SU-DHL-6 (cell line): ENCODE data around the gene CYYR1.

Experiments
- H2AFZ ChIP-seq: fragments of 200-600 bp; sonication (generic); 2 replicates; pipeline ENCODE4 v1.6.1; 2014; ENCODE audit warnings: low read depth, mild to moderate bottlenecking, moderate library complexity, mixed read lengths, antibody characterized with exemption, low read length; ENCODE audit not compliant: severe bottlenecking
- H3F3A ChIP-seq: fragments of 200-600 bp; shearing (Covaris generic); 2 replicates; pipeline ENCODE4 v1.6.0; 2016; ENCODE audit warnings: antibody characterized with exemption, mild to moderate bottlenecking; ENCODE audit not compliant: insufficient read depth
- H3K27ac ChIP-seq: fragments of 200-600 bp; sonication (generic); 2 replicates; pipeline ENCODE4 v1.5.1; 2016; ENCODE audit warnings: low read depth, mild to moderate bottlenecking, low read length, moderate library complexity, mixed read lengths
- H3K27me3 ChIP-seq: fragments of 200-600 bp; sonication (generic), shearing (Covaris generic); 2 replicates; pipeline ENCODE4 v1.6.0; 2014; ENCODE audit warnings: mild to moderate bottlenecking, low read length
- H3K36me3 ChIP-seq: fragments of 200-600 bp; sonication (generic); 2 replicates; pipeline ENCODE4 v1.6.1; 2014; ENCODE audit warnings: mild to moderate bottlenecking, low read length, mixed read lengths
- H3K4me2 ChIP-seq: fragments of 300-600, 200-600 bp; shearing (Covaris generic), sonication (generic); 2 replicates; pipeline ENCODE4 v1.6.0; 2014; ENCODE audit warnings: low read length, low read depth, mild to moderate bottlenecking; ENCODE audit not compliant: poor library complexity, severe bottlenecking
- H3K4me3 ChIP-seq: fragments of 200-600 bp; sonication (generic); 2 replicates; pipeline ENCODE4 v1.5.1; 2014; ENCODE audit warnings: antibody characterized with exemption, low read length, mild to moderate bottlenecking, mixed read lengths; ENCODE audit not compliant: insufficient read depth, poor library complexity, severe bottlenecking
- H3K79me2 ChIP-seq: fragments of 200-600 bp; sonication (generic); 2 replicates; pipeline ENCODE4 v1.6.1; 2014; ENCODE audit warnings: mild to moderate bottlenecking, low read length, moderate library complexity; ENCODE audit not compliant: insufficient read depth
- H3K9ac ChIP-seq: fragments of 200-600 bp; sonication (generic); 2 replicates; pipeline ENCODE4 v1.7.0; 2014; ENCODE audit warnings: mild to moderate bottlenecking, low read length
- H3K9me2 ChIP-seq: fragments of 200-600 bp; sonication (generic); replicated peaks from 2 replicates; pipeline ENCODE4 v1.6.1; 2014; ENCODE audit warnings: low read length; ENCODE audit not compliant: insufficient read depth
- H3K9me3 ChIP-seq: fragments of 200-600 bp; sonication (generic); 2 replicates; pipeline ENCODE4 v1.6.1; 2014; ENCODE audit warnings: low read length, mixed read lengths; ENCODE audit not compliant: insufficient read depth
- H4K20me1 ChIP-seq: fragments of 200-600 bp; sonication (generic); 2 replicates; pipeline ENCODE4 v1.6.1; 2014; ENCODE audit warnings: low read depth, mild to moderate bottlenecking, antibody characterized with exemption, low read length, moderate library complexity, mixed read lengths
- EZH2phosphoT487 ChIP-seq: fragments of 200-600 bp; sonication (generic), shearing (Covaris generic); conservative IDR thresholded peaks from 2 replicates; pipeline ENCODE4 v1.6.1; 2018; ENCODE audit warnings: mild to moderate bottlenecking, antibody characterized with exemption, low read length, moderate library complexity, mixed read lengths
- TF ChIP-seq, protein P1 (sequence below): fragments of 200-600 bp; sonication (generic); IDR thresholded peaks from one replicate; pipeline ENCODE4 v1.5.1; 2017; ENCODE audit warnings: antibody characterized with exemption, mild to moderate bottlenecking, low read length, moderate library complexity; ENCODE audit not compliant: insufficient read depth, poor library complexity, severe bottlenecking

The CYYR1 gene

GRCh38 chr21:26425576-26425975, 147.5 kb downstream of the CYYR1 start:
- Histone ChIP-seq H3K4me3 (no peak overlapping the region), H3K27ac (no peak overlapping the region), H3K79me2 (no peaks in the 10 kb centered on the region), H3F3A (no peaks in the 10 kb centered on the region), H3K36me3 (no peaks in the 10 kb centered on the region), H2AFZ (no peak overlapping the region), H3K9me3 (no peaks in the 10 kb centered on the region), H3K4me2 (no peak overlapping the region), H4K20me1 (no peaks in the 10 kb centered on the region), H3K9ac (no peak overlapping the region), H3K9me2 (no peaks in the 10 kb centered on the region), H3K27me3 (no peaks in the 10 kb centered on the region)
- TF ChIP-seq, protein P1, sequence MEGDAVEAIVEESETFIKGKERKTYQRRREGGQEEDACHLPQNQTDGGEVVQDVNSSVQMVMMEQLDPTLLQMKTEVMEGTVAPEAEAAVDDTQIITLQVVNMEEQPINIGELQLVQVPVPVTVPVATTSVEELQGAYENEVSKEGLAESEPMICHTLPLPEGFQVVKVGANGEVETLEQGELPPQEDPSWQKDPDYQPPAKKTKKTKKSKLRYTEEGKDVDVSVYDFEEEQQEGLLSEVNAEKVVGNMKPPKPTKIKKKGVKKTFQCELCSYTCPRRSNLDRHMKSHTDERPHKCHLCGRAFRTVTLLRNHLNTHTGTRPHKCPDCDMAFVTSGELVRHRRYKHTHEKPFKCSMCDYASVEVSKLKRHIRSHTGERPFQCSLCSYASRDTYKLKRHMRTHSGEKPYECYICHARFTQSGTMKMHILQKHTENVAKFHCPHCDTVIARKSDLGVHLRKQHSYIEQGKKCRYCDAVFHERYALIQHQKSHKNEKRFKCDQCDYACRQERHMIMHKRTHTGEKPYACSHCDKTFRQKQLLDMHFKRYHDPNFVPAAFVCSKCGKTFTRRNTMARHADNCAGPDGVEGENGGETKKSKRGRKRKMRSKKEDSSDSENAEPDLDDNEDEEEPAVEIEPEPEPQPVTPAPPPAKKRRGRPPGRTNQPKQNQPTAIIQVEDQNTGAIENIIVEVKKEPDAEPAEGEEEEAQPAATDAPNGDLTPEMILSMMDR: no peak
- TF ChIP-seq EZH2phosphoT487: no peak

DNA sequence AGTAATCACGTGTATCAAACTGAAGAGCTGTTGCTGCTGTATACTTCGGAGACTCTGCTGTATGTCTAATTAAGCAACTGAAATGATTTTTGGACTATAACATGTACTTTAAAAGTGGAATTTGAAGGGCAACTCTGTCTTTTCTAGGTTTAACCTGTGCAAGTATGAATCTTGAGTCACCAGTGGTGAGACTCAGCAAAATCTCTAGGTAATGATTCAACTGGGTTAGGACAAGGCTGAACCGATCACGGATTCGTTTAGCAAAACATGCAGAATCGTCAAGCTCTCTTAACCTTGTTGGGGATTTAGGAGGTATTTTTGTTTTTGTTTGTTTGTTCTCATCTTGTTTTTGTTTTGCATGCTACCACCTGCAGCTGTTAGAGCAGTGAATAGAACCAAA, 149.6 kb downstream of the CYYR1 start:
- Histone ChIP-seq H3K9me2 (no peaks in the 10 kb centered on the region), H3F3A (no peaks in the 10 kb centered on the region), H4K20me1 (no peaks in the 10 kb centered on the region), H3K4me3 (no peak overlapping the region), H3K4me2 (no peak overlapping the region), H3K9me3 (no peaks in the 10 kb centered on the region), H3K79me2 (no peaks in the 10 kb centered on the region), H3K36me3 (no peaks in the 10 kb centered on the region), H3K9ac (no peak overlapping the region), H3K27me3 (no peaks in the 10 kb centered on the region), H2AFZ (no peak overlapping the region), H3K27ac (no peak overlapping the region)
- TF ChIP-seq EZH2phosphoT487: no peak
- TF ChIP-seq, protein P1: no peak

DNA sequence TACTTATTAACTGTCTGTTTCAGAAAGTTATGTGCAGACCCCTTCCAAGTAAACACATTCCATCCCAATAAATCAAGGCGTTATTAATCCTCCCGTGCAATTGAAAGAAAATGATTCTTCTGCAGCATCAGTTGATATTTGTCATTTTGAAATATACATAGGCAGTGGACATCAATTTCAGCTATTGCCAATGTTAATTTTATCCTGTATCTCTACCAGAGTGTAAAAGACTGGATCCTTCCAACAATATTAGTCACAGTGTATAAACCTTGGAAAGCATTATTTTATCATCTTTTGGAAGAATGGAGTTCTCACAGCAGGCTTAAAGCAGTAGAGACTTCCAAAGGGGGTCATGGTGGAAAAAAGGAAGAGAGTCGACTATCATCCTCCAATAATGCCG, 150.4 kb downstream of the CYYR1 start:
- H3F3A ChIP-seq: no peaks in the 10 kb centered on the region
- H3K9me2 ChIP-seq: no peaks in the 10 kb centered on the region
- TF ChIP-seq, protein P1: no peak
- TF ChIP-seq EZH2phosphoT487: no peak
- H3K36me3 ChIP-seq: no peaks in the 10 kb centered on the region
- no peak overlapping the region for H3K4me2 ChIP-seq
- no peak overlapping the region for H3K9ac ChIP-seq
- H3K79me2 ChIP-seq: no peaks in the 10 kb centered on the region
- no peak overlapping the region for H3K4me3 ChIP-seq
- H3K9me3 ChIP-seq: no peaks in the 10 kb centered on the region
- no peaks in the 10 kb centered on the region for H3K27me3 ChIP-seq
- no peak overlapping the region for H2AFZ ChIP-seq
- H4K20me1 ChIP-seq: no peaks in the 10 kb centered on the region
- H3K27ac ChIP-seq: no peak overlapping the region

GRCh38 chr21:26422138-26422537, 150.9 kb downstream of the CYYR1 start:
- no peaks in the 10 kb centered on the region for H3F3A ChIP-seq
- H3K9me2 ChIP-seq: no peaks in the 10 kb centered on the region
- H3K27me3 ChIP-seq: no peaks in the 10 kb centered on the region
- no peak overlapping the region for H3K27ac ChIP-seq
- H2AFZ ChIP-seq: no peak overlapping the region
- no peaks in the 10 kb centered on the region for H3K36me3 ChIP-seq
- TF ChIP-seq, protein P1: no peak
- TF ChIP-seq EZH2phosphoT487: no peak
- no peaks in the 10 kb centered on the region for H3K9me3 ChIP-seq
- no peak overlapping the region for H3K4me3 ChIP-seq
- no peak overlapping the region for H3K9ac ChIP-seq
- H3K79me2 ChIP-seq: no peaks in the 10 kb centered on the region
- H4K20me1 ChIP-seq: no peaks in the 10 kb centered on the region
- no peak overlapping the region for H3K4me2 ChIP-seq
